Osteocyte (in vitro differentiated cells): ENCODE data around the gene APP. TPM values are rescaled to one million over a fixed set of nuclear protein-coding genes. Genes with fewer than 3 reads are reported as not detected.

ENCODE experiments used
- DNase-seq: peaks from one replicate; pipeline ENCODE4 v3.0.0; 2021; ENCODE audit warnings: mixed read lengths; ENCODE audit not compliant: unreplicated experiment; ENCODE audit errors: extremely low spot score
- H3K27ac Mint-ChIP-seq: one replicate; pipeline ENCODE4 v1.8.0; 2021; ENCODE audit warnings: mild to moderate bottlenecking, mixed read lengths; ENCODE audit not compliant: unreplicated experiment
- H3K27me3 Mint-ChIP-seq: one replicate; pipeline ENCODE4 v1.8.0; 2021; ENCODE audit warnings: mixed read lengths; ENCODE audit not compliant: unreplicated experiment
- H3K36me3 Mint-ChIP-seq: one replicate; pipeline ENCODE4 v1.8.0; 2021; ENCODE audit warnings: mixed read lengths; ENCODE audit not compliant: unreplicated experiment
- H3K4me1 Mint-ChIP-seq: one replicate; pipeline ENCODE4 v1.8.0; 2021; ENCODE audit warnings: mixed read lengths; ENCODE audit not compliant: unreplicated experiment
- H3K4me3 Mint-ChIP-seq: one replicate; pipeline ENCODE4 v1.8.0; 2021; ENCODE audit warnings: mild to moderate bottlenecking, moderate library complexity, mixed read lengths; ENCODE audit not compliant: unreplicated experiment
- H3K9me3 Mint-ChIP-seq: one replicate; pipeline ENCODE4 v1.8.0; 2021; ENCODE audit warnings: mixed read lengths; ENCODE audit not compliant: unreplicated experiment
- total RNA-seq: library from RNA; stranded (reverse); gene quantifications from 2 replicates; pipeline ENCODE4 v1.2.1, GENCODE V29; 2021
- TF ChIP-seq, protein P1 (sequence below): fragments of 200-600 bp; sonication (generic); IDR thresholded peaks from 2 replicates; pipeline ENCODE4 v1.5.0; 2021; ENCODE audit warnings: antibody characterized with exemption, mild to moderate bottlenecking, moderate library complexity

Gene APP
- total RNA-seq, 1 donor from 2014 or later, result 698 TPM

GRCh38 chr21:26106562-26106961, 64.0 kb downstream of the APP start:
- Mint-ChIP-seq H3K27ac (no peak overlapping the region), H3K27me3 (no peaks in the 10 kb centered on the region), H3K9me3 (peaks cover 5% of the 10 kb centered on the region), H3K36me3 (peaks cover 34% of the 10 kb centered on the region), H3K4me3 (no peak overlapping the region), H3K4me1 (peaks cover 15% of the 10 kb centered on the region)
- no peak for DNase-seq
- TF ChIP-seq, protein P1, sequence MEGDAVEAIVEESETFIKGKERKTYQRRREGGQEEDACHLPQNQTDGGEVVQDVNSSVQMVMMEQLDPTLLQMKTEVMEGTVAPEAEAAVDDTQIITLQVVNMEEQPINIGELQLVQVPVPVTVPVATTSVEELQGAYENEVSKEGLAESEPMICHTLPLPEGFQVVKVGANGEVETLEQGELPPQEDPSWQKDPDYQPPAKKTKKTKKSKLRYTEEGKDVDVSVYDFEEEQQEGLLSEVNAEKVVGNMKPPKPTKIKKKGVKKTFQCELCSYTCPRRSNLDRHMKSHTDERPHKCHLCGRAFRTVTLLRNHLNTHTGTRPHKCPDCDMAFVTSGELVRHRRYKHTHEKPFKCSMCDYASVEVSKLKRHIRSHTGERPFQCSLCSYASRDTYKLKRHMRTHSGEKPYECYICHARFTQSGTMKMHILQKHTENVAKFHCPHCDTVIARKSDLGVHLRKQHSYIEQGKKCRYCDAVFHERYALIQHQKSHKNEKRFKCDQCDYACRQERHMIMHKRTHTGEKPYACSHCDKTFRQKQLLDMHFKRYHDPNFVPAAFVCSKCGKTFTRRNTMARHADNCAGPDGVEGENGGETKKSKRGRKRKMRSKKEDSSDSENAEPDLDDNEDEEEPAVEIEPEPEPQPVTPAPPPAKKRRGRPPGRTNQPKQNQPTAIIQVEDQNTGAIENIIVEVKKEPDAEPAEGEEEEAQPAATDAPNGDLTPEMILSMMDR, result no peak

GRCh38 chr21:26105819-26106218, 64.8 kb downstream of the APP start:
- no peak overlapping the region for H3K4me3 Mint-ChIP-seq
- no peak overlapping the region for H3K27ac Mint-ChIP-seq
- peaks cover 16% of the 10 kb centered on the region for H3K4me1 Mint-ChIP-seq
- no peaks in the 10 kb centered on the region for H3K27me3 Mint-ChIP-seq
- H3K9me3 Mint-ChIP-seq, result peaks cover 5% of the 10 kb centered on the region
- peaks cover 31% of the 10 kb centered on the region for H3K36me3 Mint-ChIP-seq
- no peak for DNase-seq
- TF ChIP-seq, protein P1, result no peak

GRCh38 chr21:26100573-26100972, 70.0 kb downstream of the APP start:
- H3K36me3 Mint-ChIP-seq, result peaks cover 13% of the 10 kb centered on the region
- peaks cover 30% of the 10 kb centered on the region for H3K4me1 Mint-ChIP-seq
- H3K27me3 Mint-ChIP-seq, result no peaks in the 10 kb centered on the region
- no peak for DNase-seq
- no peaks in the 10 kb centered on the region for H3K9me3 Mint-ChIP-seq
- H3K27ac Mint-ChIP-seq, result peak overlapping the region; percentile 81
- no peak overlapping the region for H3K4me3 Mint-ChIP-seq
- TF ChIP-seq, protein P1, result no peak

GRCh38 chr21:26099610-26100219, 70.9 kb downstream of the APP start:
- no peak for DNase-seq
- Mint-ChIP-seq H3K9me3 (no peaks in the 10 kb centered on the region), H3K4me3 (no peak overlapping the region), H3K27me3 (no peaks in the 10 kb centered on the region), H3K27ac (peak overlapping the region; percentile 81), H3K36me3 (peaks cover 11% of the 10 kb centered on the region), H3K4me1 (peaks cover 29% of the 10 kb centered on the region)
- TF ChIP-seq, protein P1, result no peak

- H3K4me1 Mint-ChIP-seq, result peaks cover 27% of the 10 kb centered on the region
- peaks cover 5% of the 10 kb centered on the region for H3K36me3 Mint-ChIP-seq
These were observed 71.7 kb downstream of the APP start for GRCh38 chr21:26098772-26099397.

More at GRCh38 chr21:26098772-26099397, 71.7 kb downstream of the APP start:
- DNase-seq, result no peak
- Mint-ChIP-seq H3K27me3 (no peaks in the 10 kb centered on the region), H3K4me3 (no peak overlapping the region), H3K27ac (peak overlapping the region; percentile 81), H3K9me3 (no peaks in the 10 kb centered on the region)
- TF ChIP-seq, protein P1, result no peak
